Measurements from ENCODE around the gene KSR1.
A peak's percentile ranks its signal among the peaks of the same experiment; 100 is the strongest.
"Not testable (repeated sequence)": the region's sequence is repeated elsewhere in the genome, so short reads cannot be mapped to it uniquely, and the experiment has no call there.

The KSR1 gene

GRCh38 chr17:27455236-27455913, 873 bp upstream of the KSR1 start:
- no peak for DNase-seq

GRCh38 chr17:27456681-27457359, 572 bp downstream of the KSR1 start:
- DNase-seq, result no peak

DNA sequence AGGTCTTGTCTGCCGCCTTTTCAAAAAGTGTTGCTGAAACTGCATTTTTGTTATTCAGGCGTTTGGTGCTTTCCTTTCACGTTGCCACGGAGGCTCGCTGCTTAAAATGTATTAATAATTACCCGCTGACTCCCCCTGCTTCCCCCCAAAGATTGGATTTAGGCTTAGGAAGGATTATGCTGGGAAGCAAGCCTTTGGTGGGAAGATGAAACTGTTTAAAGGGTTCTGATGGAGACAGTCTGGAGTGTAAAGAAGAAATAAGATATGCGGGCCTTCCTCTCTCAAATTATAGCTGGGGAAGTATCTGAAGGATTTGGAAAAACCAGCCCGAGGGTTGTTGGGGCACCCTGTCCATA, 1.1 kb downstream of the KSR1 start:
- no peak for DNase-seq

- no peak for DNase-seq
These were observed 1.7 kb downstream of the KSR1 start for GRCh38 chr17:27457731-27458523.

- no peak for DNase-seq
These were observed 2.3 kb downstream of the KSR1 start for GRCh38 chr17:27458524-27458908.

DNA sequence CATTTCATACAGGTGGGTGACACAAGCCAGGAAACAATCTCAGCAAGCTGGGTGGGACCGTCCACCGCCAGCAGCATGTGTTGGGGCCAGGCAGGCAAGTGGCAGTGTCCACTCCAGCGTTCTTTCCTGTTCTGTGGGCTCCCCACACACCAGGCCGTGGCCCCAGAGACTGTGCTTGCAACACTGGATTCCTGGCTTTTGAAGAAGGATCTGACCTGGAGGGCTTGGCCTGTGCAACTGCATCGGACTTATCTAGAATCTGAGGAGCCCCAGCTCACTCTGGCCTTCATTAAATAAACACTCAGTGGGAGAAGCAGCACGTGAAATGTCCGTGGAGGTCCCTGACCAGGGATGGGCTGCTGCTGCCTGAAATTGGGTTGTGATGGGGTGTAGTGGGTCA, 3.2 kb downstream of the KSR1 start:
- DNase-seq, result no peak

GRCh38 chr17:27460196-27460725, 4.0 kb downstream of the KSR1 start:
- DNase-seq, result no peak

- no peak for DNase-seq
These were observed 5.1 kb downstream of the KSR1 start for GRCh38 chr17:27461192-27461859.

- no peak for DNase-seq
These were observed 5.9 kb downstream of the KSR1 start for GRCh38 chr17:27462149-27462548.

DNA sequence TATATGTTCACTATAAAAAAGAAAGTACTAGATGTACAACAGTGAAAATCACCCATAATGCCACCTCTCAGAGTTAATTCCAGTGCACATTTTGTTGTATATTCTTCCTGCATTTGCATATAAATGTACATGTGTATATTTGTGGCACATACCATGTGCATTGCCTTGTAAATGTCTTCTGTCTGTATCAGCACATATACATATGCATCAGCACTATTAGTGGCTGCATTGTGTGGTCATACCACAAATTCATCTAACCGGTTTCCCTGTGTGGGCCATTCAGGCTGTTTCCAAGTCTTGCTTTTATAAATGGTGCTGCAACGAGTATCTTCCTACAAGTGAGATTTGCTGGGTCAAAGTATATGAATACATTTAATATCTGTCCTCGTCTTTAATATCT, 6.5 kb downstream of the KSR1 start:
- no peak for DNase-seq

GRCh38 chr17:27463235-27463677, 7.0 kb downstream of the KSR1 start:
- no peak for DNase-seq

- not testable (repeated sequence) for DNase-seq
These were observed 7.8 kb downstream of the KSR1 start for GRCh38 chr17:27464019-27464418.

- no peak for DNase-seq
These were observed 8.2 kb downstream of the KSR1 start for GRCh38 chr17:27464431-27464830.

- DNase-seq, result not testable (repeated sequence)
These were observed 9.6 kb downstream of the KSR1 start for GRCh38 chr17:27465875-27466274.

GRCh38 chr17:27466376-27466742, 10.1 kb downstream of the KSR1 start:
- no peak for DNase-seq

DNA sequence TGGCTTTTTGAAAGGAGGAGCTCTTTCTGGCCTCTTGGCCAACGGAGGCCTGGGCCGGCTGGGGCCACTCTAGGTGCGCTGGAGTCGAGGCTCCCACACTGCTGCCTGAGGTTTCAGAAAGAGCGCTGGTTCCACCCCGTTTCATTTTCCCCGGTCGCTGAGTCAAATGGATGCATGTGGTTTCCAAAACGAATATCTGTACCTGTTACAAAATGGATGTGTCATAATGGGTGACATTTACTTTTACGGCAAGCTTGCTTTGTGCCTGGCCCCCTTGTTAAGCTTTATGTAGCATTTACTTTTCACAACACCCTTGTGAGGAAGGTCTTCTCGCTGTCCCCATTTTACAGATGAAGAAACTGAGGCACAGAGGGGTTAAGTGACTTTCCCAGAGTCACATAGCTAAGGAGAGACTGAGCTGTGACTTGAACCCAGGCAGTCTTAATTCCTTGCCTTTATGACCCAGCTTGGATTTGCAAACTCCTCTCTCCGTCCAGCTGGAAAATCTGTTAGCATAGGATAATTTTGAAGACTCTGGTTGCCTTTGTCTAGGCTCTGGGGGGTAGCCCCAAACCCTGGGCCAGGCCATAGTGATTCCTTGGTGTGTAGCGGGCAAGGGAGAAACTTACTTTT, 10.6 kb downstream of the KSR1 start:
- peak; percentile 46 for DNase-seq

GRCh38 chr17:27469256-27469655, 13.0 kb downstream of the KSR1 start:
- no peak for DNase-seq

GRCh38 chr17:27471321-27472269, 15.3 kb downstream of the KSR1 start:
- DNase-seq, result peak; percentile 61

GRCh38 chr17:27473190-27473747, 17.0 kb downstream of the KSR1 start:
- no peak for DNase-seq

DNA sequence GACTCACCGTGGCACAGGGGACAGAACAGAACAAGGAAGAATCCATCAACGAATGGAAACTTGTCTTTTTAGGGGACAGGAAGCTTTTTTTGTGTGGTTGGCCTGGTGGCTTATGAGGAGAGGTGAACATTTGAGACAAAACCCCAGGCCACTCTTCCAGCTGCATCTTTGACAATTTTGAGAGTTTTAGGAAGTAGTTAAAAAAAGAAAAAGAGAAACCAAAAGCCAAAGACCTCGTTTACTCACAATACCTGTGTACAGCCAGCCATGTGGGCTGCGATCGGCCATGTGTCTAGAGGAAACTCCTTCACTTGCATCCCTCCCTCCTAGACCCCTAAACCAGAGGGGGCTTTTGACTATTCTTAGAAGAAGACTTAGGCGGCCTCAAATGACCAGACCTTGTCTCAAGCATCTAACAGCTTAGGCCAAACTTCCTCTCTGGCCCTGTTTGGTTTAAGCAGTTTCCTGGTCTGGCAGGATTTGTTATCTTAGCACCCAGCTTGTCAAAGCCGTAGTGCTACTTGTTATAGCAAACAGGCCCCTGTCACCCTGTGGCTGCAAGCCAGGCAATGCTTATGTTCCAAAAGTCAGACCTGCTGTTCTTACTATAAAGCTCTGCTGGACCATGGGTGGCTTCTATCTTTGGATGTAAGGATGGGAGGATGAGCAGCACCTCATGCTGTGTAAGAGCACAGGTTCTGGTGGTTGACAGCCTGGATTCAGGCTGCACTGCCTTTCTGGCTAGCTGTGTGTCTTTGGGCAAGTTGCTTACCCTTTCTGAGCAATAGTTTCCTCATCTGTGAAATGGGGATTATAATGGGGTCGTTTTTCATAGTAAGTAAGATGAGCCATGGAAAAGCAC, 17.7 kb downstream of the KSR1 start:
- peak; percentile 67 for DNase-seq
